Fibroblast of lung (primary cell): ENCODE results near the gene PCDHA12. TPM values are rescaled to one million over a fixed set of nuclear protein-coding genes. Genes with fewer than 3 reads are reported as not detected.

Experiments used
- DNase-seq, 2 donors: peaks; one replicate each; pipeline versions ENCODE4 v3.0.0 to v3.0.0-alpha.2; 2010; ENCODE audit warnings: low read depth in 2 of 2
- H2AFZ ChIP-seq: 2 replicates; pipeline ENCODE4 v1.5.1; 2012; ENCODE audit warnings: low read length, control low read depth, inconsistent platforms
- H3K27ac ChIP-seq: 2 replicates; pipeline ENCODE4 v1.5.1; 2011; ENCODE audit warnings: low read length, control low read depth; ENCODE audit not compliant: insufficient read depth
- H3K27me3 ChIP-seq: 2 replicates; pipeline ENCODE4 v1.5.1; 2011; ENCODE audit warnings: mild to moderate bottlenecking, low read length; ENCODE audit not compliant: control insufficient read depth, insufficient read depth
- H3K36me3 ChIP-seq: 2 replicates; pipeline ENCODE4 v1.5.1; 2011; ENCODE audit warnings: low read length; ENCODE audit not compliant: control insufficient read depth, insufficient read depth
- H3K4me1 ChIP-seq: 2 replicates; pipeline ENCODE4 v1.5.1; 2011; ENCODE audit warnings: low read length; ENCODE audit not compliant: control insufficient read depth, insufficient read depth; ENCODE audit errors: extremely low read depth
- H3K4me2 ChIP-seq: 2 replicates; pipeline ENCODE4 v1.5.1; 2011; ENCODE audit warnings: low read length, control low read depth; ENCODE audit not compliant: insufficient read depth; ENCODE audit errors: extremely low read depth
- H3K4me3 ChIP-seq, 4 experiments: fragments of 200-600 bp in 1 of 4; sonication (generic) in 1 of 4; replicated peaks in 1 of 4; 2 replicates each; pipeline ENCODE4 v1.5.1; 2011 to 2016; ENCODE audit warnings: low read length in 4 of 4, low read depth in 3 of 4, mild to moderate bottlenecking in 3 of 4, control low read depth in 2 of 4, inconsistent platforms in 1 of 4, mixed read lengths in 1 of 4; ENCODE audit not compliant: insufficient read depth in 1 of 4; ENCODE audit errors: control extremely low read depth in 1 of 4
- H3K79me2 ChIP-seq: 2 replicates; pipeline ENCODE4 v1.5.1; 2012; ENCODE audit warnings: mild to moderate bottlenecking, low read length, inconsistent platforms; ENCODE audit not compliant: control insufficient read depth, insufficient read depth
- H3K9ac ChIP-seq: 2 replicates; pipeline ENCODE4 v1.5.1; 2011; ENCODE audit warnings: mild to moderate bottlenecking, low read length, control low read depth; ENCODE audit not compliant: insufficient read depth
- H3K9me3 ChIP-seq: 2 replicates; pipeline ENCODE4 v1.5.1; 2012; ENCODE audit warnings: low read depth, low read length; ENCODE audit not compliant: control insufficient read depth, insufficient read depth
- H4K20me1 ChIP-seq: 2 replicates; pipeline ENCODE4 v1.5.1; 2011; ENCODE audit warnings: low read length; ENCODE audit not compliant: control insufficient read depth, insufficient read depth; ENCODE audit errors: extremely low read depth
- CTCF ChIP-seq, 2 donors: IDR thresholded peaks in 1 of 2; conservative IDR thresholded peaks in 1 of 2; 1 replicate in 1 of 2; 2 replicates in 1 of 2; pipeline ENCODE4 v1.5.1; 2011 to 2012; ENCODE audit warnings: low read length in 2 of 2, control low read depth in 1 of 2, inconsistent platforms in 1 of 2, low read depth in 1 of 2, mild to moderate bottlenecking in 1 of 2
- EZH2 ChIP-seq: IDR thresholded peaks from 2 replicates; pipeline ENCODE4 v1.5.1; 2012; ENCODE audit warnings: low read length, control low read depth, mild to moderate bottlenecking; ENCODE audit errors: missing control alignments
- polyA plus RNA-seq, 2 donors: library from polyadenylated mRNA; depleted of rRNA in 1 of 2; stranded (reverse) in 1 of 2; unstranded in 1 of 2; fragments of >200 nt; gene quantifications; 2 replicates each; pipeline ENCODE4 v1.2.1, GENCODE V29; 2011 to 2012; ENCODE audit warnings: missing spikeins in 1 of 2
- total RNA-seq: library from RNA; depleted of rRNA; stranded (reverse); fragments of >200 nt; gene quantifications from 2 replicates; pipeline ENCODE4 v1.2.1, GENCODE V29; 2014

PCDHA12 gene
- total and polyA plus RNA-seq, 2 donors (not counting 1 experiment from before 2014, with no cell fraction given), result 0.50 TPM; not detected in 1

- H3K4me1 ChIP-seq, result no peaks in the 10 kb centered on the region
- no peak for TF ChIP-seq EZH2
- TF ChIP-seq CTCF (conservative IDR thresholded peaks at IDR 0.05 in 1 of 2, IDR thresholded peaks at IDR 0.05 in 1 of 2; ENCODE audit: low read depth in 1 of 2, low read length in 2 of 2), result no peak
- H3K4me3 ChIP-seq, result no peak overlapping the region
- H3K9ac ChIP-seq, result no peak overlapping the region
- no peaks in the 10 kb centered on the region for H3K79me2 ChIP-seq
- H3K27ac ChIP-seq, result no peak overlapping the region
- no peaks in the 10 kb centered on the region for H4K20me1 ChIP-seq
- DNase-seq, result no peak
- no peaks in the 10 kb centered on the region for H3K27me3 ChIP-seq
- H2AFZ ChIP-seq, result no peak overlapping the region
- no peak overlapping the region for H3K4me2 ChIP-seq
- no peaks in the 10 kb centered on the region for H3K9me3 ChIP-seq
- no peaks in the 10 kb centered on the region for H3K36me3 ChIP-seq
Observed at GRCh38 chr5:140835622-140836510, 39.2 kb upstream of the PCDHA12 start.

GRCh38 chr5:140840978-140841962 is 33.8 kb upstream of the PCDHA12 start, which contains the start of gene PCDHA8:
Gene PCDHA8, plus strand, starts transcription at chr5:140841187. Its CDS starts 135 bp downstream, at chr5:140841322.
- Histone ChIP-seq H2AFZ (no peak within 1 kb of the TSS), H3K79me2 (no peaks in the 10 kb centered on the region), H3K36me3 (no peaks in the 10 kb centered on the region), H4K20me1 (no peaks in the 10 kb centered on the region), H3K9ac (no peak within 1 kb of the TSS), H3K9me3 (no peaks in the 10 kb centered on the region), H3K4me3 (no peak within 1 kb of the TSS), H3K4me1 (no peaks in the 10 kb centered on the region), H3K4me2 (no peak within 1 kb of the TSS), H3K27ac (no peak within 1 kb of the TSS), H3K27me3 (no peaks in the 10 kb centered on the region)
- no peak for TF ChIP-seq EZH2
- TF ChIP-seq CTCF (conservative IDR thresholded peaks at IDR 0.05 in 1 of 2, IDR thresholded peaks at IDR 0.05 in 1 of 2; ENCODE audit: low read depth in 1 of 2, low read length in 2 of 2), result peak in 1 of 2 donors; percentile 10
- DNase-seq, result no peak
